Activated naive CD4-positive, alpha-beta T cell (primary cell): ENCODE data around the gene SETMAR.
"Not testable (repeated sequence)": the region's sequence is repeated elsewhere in the genome, so short reads cannot be mapped to it uniquely, and the experiment has no call there.

Experiments
- DNase-seq, 4 experiments: peaks; one replicate each; lab custom pipeline; 2025; lab: John Stamatoyannopoulos, UW

SETMAR gene

GRCh38 chr3:4313606-4314293 is 10.6 kb downstream of the SETMAR start:
- DNase-seq, result no peak

DNA sequence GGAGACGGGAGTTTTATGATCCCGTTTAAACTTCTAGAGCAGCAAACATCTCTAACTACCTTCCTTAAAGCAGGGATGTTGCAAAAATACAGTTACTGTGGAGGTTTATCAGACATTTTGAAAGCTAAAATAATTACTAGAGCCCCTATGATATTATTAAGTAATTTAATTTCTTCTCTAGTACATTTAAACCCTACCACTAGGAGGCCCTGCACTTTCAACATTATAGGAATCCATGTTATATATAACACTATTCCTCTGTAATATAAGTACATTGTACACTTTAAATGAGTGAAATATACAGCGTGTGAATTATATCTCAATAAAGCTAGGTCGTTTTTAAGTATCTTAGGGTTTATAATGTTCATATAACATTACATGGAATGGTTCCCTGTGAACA is 11.5 kb downstream of the SETMAR start:
- no peak for DNase-seq

- no peak for DNase-seq
Measured at GRCh38 chr3:4320096-4320911, 17.1 kb downstream of the SETMAR start.

DNA sequence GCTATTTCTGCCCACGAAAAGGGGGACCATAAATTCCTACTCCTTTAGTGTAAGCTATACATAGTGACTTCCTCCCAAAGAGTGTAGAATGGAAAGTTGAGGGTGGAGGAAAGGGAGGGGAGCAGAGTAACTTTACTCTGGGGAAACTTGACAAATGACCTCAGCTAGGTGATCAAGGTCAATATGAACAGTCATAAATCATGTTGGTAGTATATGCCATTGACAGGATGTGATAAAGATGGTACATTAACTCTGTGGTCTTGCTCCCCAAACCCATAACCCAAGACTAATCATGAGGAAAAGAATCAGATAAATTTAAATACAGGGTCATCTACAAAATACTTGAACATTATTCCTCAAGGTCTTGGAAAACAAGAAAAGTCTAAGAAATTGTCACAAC is 18.6 kb downstream of the SETMAR start:
- no peak for DNase-seq

DNA sequence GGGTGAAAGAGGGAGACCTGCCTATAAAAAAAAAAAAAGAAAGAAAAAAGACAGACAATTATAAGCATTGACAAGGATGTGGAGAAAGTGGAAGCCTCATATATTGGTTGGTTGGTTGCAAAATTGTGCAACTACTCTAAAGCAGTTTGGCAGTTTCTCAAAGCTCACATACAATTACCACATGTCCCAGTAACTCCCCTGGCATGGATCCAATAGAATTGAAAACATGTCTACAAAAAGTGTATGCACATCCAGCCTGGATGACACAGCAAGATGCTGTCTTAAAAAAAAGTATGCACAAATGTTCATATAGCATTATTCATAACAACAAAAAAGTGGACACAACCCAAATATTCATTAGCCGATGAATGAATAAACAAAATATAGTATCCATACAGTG is 19.5 kb downstream of the SETMAR start:
- DNase-seq, result no peak

DNA sequence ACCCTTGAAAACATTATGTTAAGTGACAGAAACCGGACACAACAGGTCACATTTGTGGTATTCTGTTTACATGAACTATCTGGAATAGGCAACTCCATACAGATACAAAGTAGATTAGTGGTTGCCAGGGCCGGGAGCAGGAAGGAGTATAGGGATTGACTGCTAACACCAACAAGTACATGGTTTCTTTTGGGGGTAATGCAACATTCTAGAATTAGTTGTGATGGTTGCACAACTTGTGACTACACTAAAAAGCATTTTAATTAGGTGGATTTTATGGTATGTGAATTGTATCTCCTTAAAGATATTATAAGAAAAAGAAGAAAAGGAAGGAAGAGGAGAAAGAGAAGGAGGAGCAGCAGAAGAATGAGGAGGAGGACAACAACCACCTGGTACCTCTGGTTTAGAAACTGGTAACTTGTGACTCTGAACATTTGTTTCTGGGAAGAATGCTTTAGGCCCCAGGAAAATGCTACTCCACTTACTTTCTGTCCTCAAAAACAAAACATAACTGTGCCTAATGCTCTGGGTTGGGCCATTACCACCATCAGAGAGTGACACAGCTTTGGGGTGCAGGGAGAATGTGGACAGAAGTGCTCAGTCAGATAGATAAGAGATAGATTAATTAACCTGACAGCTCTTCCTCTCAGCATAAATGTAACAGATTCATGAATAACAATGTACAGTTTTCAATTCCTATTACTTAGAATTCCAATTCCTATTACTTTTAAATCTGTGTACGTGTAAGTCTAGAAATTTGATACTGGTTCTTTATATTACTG is 20.3 kb downstream of the SETMAR start:
- DNase-seq, result no peak

GRCh38 chr3:4326868-4327267 is 23.7 kb downstream of the SETMAR start:
- DNase-seq, result no peak

GRCh38 chr3:4329806-4330205 is 26.6 kb downstream of the SETMAR start:
- not testable (repeated sequence) for DNase-seq

- no peak for DNase-seq
Measured at GRCh38 chr3:4332111-4332510, 28.9 kb downstream of the SETMAR start.

- DNase-seq, result no peak
Measured at GRCh38 chr3:4332574-4332973, 29.4 kb downstream of the SETMAR start.

- no peak for DNase-seq
Measured at GRCh38 chr3:4332991-4333390, 29.8 kb downstream of the SETMAR start.

DNA sequence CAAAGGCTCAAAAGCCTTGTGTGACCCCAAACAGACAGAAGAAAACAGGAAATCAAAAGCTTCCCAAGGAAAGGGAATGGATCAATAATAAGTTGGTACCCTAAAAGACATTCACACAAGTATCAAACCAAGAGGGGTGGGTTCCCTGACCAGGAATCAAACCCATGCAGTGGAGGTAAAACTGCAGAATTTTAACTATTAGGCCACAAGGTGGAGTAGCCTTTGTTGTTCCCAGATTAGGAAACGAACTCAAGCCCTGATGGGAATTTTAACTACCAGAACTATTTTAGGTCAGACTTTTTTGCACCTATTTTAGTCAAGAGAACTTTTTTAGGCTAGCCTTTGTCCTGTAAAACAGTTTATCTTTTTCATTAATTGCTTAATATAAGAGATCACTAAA is 31.4 kb downstream of the SETMAR start:
- DNase-seq, result no peak

- DNase-seq, result no peak
Measured at GRCh38 chr3:4335840-4336562, 32.8 kb downstream of the SETMAR start.

DNA sequence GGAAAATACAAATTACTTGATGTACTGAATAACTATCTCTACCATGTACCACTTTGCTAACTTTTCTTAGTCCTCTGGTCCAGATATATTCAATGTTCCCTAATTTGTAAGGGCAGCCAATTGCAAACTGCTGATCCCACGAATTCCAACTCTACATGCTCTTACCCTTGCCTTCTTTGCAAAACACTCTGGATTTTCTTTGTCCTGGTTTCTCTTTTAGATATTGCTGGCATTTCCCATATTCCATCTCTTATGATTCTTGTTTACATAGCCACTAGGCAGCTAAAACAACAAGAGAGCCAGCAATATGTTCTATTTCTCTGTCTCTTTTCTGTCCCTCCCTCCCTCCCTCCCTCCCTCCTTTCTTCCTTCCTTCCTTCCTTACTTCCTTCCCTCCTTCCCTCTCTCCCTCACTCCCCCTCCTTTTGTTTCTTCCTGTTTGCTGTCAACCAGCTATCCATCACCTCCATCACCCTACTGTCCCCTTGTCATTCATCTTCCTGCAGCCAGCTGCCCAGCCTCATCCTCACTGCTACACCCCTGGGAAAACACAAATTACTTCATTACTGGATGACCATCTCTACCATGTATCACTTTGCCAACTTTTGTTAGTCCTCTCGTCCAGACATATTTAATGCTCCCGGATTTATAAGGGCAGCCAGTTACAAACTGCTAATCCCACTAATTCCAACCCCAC is 33.8 kb downstream of the SETMAR start:
- DNase-seq, result no peak

DNA sequence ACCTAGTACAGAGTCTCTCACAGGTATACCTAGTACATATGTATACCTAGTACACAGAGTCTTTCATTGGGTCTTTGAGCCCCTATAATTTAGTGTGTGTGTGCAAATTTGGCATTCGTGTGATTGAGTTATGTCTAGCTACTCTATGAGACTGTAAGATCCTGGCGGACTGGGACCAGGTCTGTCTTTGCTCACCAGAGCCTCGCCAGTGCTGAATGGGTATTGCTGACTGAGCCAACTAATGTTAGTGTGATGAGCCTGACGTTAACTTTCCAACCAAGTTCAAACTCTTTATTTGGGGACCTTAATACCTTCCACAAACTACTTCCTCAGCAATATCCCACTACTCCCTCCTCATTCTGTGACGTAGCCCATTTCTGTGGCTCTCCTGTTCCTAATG is 35.6 kb downstream of the SETMAR start:
- no peak for DNase-seq

- DNase-seq, result no peak
Measured at GRCh38 chr3:4340077-4340410, 36.9 kb downstream of the SETMAR start.

GRCh38 chr3:4340411-4341335 is 37.5 kb downstream of the SETMAR start:
- DNase-seq, result no peak

DNA sequence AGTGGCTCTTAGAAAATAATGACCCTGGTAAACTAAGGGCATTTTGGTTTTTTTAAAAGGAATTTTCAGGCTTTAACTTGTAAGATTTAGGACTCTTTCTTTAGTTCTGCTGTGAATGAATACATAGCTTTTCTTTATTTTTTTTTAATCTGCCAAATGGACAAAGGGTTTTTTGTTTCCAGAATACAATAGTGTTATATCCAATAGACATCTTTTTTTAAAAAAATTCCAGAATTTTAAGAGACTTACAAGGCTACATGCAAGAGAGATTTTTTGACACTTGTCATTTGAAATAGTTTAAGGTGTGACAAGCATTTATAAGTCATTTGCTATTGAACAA is 38.1 kb downstream of the SETMAR start:
- DNase-seq, result no peak

DNA sequence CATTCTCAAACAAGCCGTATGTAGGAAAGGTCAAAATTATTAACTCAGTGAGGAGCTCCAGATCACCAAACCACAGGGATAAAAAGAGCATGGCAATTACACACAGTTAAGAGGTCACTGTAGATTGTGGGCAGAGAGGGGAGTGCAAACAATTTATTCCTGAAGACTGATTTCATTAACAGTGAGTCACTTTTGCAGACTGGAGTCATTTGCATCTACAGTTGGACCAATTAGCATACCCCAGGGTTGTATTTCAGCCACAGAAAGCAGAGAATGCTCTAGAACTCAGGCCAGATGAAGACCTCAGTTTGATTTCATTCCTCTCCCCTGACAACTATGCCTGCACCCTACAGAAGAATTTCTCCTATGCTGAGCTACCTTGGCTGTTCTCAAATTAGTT is 40.1 kb downstream of the SETMAR start:
- no peak for DNase-seq

DNA sequence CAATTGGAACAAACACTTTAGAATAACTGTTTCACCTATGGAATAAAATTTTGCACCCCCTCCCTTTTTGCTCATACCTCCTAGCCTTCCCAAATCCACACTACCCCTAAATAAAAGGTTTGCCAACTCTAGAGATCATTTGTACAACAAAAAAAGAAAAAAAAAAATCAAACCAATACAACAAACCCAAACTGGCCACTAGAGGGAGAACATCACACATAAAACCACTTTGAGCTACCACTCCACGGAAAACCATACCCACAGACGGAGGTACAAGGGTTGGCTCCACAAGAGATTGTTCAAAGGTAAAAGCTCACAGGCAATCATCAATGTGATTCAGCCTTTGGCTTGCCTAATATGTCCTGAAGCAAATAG is 47.6 kb downstream of the SETMAR start:
- peak in 2 of 4 experiments; percentile 4 to 8 for DNase-seq
